AML-193 (cell line): ENCODE measurements around the gene USP48.

Experiments used
- DNase-seq, 2 experiments: peaks; one replicate each; lab custom pipeline; 2025; lab: John Stamatoyannopoulos, UW

Gene USP48

GRCh38 chr1:21668232-21668950, 114.6 kb downstream of the USP48 start:
- no peak for DNase-seq

- DNase-seq = no peak
Observed at GRCh38 chr1:21667348-21668231, 115.4 kb downstream of the USP48 start.

- DNase-seq = no peak
Observed at GRCh38 chr1:21666576-21667320, 116.2 kb downstream of the USP48 start.

- DNase-seq = no peak
Observed at GRCh38 chr1:21665711-21666575, 117.0 kb downstream of the USP48 start.

- no peak for DNase-seq
Observed at GRCh38 chr1:21664806-21665588, 118.0 kb downstream of the USP48 start.

- DNase-seq = no peak
Observed at GRCh38 chr1:21663951-21664805, 118.8 kb downstream of the USP48 start.

- DNase-seq = no peak
Observed at GRCh38 chr1:21663248-21663950, 119.5 kb downstream of the USP48 start.

- no peak for DNase-seq
Observed at GRCh38 chr1:21662426-21663247, 120.3 kb downstream of the USP48 start.

GRCh38 chr1:21661886-21662285, 121.1 kb downstream of the USP48 start:
- DNase-seq = no peak

GRCh38 chr1:21659924-21660326, 123.0 kb downstream of the USP48 start:
- no peak for DNase-seq

- peak; percentile 17 to 38 for DNase-seq
Observed at GRCh38 chr1:21659099-21659923, 123.6 kb downstream of the USP48 start.

- no peak for DNase-seq
Observed at GRCh38 chr1:21657456-21658190, 125.3 kb downstream of the USP48 start.

GRCh38 chr1:21655748-21656147, 127.2 kb downstream of the USP48 start:
- DNase-seq = no peak

- no peak for DNase-seq
Observed at GRCh38 chr1:21655259-21655658, 127.7 kb downstream of the USP48 start.

GRCh38 chr1:21654209-21654608, 128.7 kb downstream of the USP48 start:
- DNase-seq = no peak

GRCh38 chr1:21653744-21654100, 129.2 kb downstream of the USP48 start:
- no peak for DNase-seq
